Upper lobe of right lung (tissue), 1 donor: ENCODE results near the gene OCA2. TPM values are rescaled to one million over a fixed set of nuclear protein-coding genes. Genes with fewer than 3 reads are reported as not detected.
A peak's percentile ranks its signal among the peaks of the same experiment; 100 is the strongest.

Source experiments
- ATAC-seq: fragments of 200-7000 bp; cut with Tn5 transposase; one replicate; pipeline ENCODE4 v1.9.1; 2020; ENCODE audit warnings: mild to moderate bottlenecking, moderate library complexity
- DNase-seq: peaks from one replicate; pipeline ENCODE4 v3.0.0-alpha.2; 2020
- H3K27ac ChIP-seq: fragments of 200-600 bp; one replicate; pipeline ENCODE4 v1.8.0; 2022
- H3K27me3 ChIP-seq: fragments of 200-600 bp; one replicate; pipeline ENCODE4 v1.8.0; 2022; ENCODE audit warnings: mild to moderate bottlenecking
- H3K36me3 ChIP-seq: fragments of 200-600 bp; one replicate; pipeline ENCODE4 v1.8.0; 2022
- H3K4me1 ChIP-seq: fragments of 200-600 bp; one replicate; pipeline ENCODE4 v1.8.0; 2022
- H3K4me3 ChIP-seq: fragments of 200-600 bp; one replicate; pipeline ENCODE4 v1.8.0; 2022; ENCODE audit warnings: mild to moderate bottlenecking
- H3K9me3 ChIP-seq: fragments of 200-600 bp; one replicate; pipeline ENCODE4 v1.8.0; 2022
- CTCF ChIP-seq: fragments of 200-600 bp; IDR thresholded peaks from one replicate; pipeline ENCODE4 v1.8.0; 2022; ENCODE audit warnings: antibody characterized with exemption
- intact Hi-C: fragments of 100-400 bp; cut with DNase I; formaldehyde crosslinking; loops from one replicate; pipeline ENCODE4 v1.11.0; 2022
- total RNA-seq: library from RNA; stranded (reverse); fragmentation: NEBNext Ultra II Directional; extraction: Animal tissue kit (Norgen Biotek cat#: 25700); gene quantifications from one replicate; pipeline ENCODE4 v1.2.1, GENCODE V29; 2021
- donor health status: DM: no; HTN: yes; CAD: no; lungs with severe emphysema.

The OCA2 gene
- total RNA-seq, 1 donor from 2014 or later: 0.55 TPM

DNA sequence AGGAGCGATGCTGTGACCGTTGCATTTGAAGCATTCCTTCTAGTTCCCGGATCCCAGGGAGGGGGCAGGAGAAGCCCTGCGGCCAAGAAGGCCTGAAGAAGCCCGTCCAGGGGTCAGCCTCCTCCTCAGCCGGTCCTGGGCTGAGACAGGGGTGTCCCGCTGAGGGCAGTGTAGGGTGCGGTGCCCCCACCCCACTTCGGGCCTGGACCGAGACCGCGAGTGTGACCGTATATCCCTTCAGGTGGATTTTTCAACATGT lies 2.8 kb downstream of the OCA2 start:
- Histone ChIP-seq H3K4me3 (peak overlapping the region; percentile 50), H3K27me3 (peaks cover 27% of the 10 kb centered on the region), H3K4me1 (peaks cover 31% of the 10 kb centered on the region), H3K9me3 (peaks cover 4% of the 10 kb centered on the region), H3K36me3 (no peaks in the 10 kb centered on the region), H3K27ac (peak overlapping the region; percentile 47)
- ATAC-seq (no peak), DNase-seq (no peak)
- TF ChIP-seq CTCF: no peak
- intact Hi-C loops: no loop called here

DNA sequence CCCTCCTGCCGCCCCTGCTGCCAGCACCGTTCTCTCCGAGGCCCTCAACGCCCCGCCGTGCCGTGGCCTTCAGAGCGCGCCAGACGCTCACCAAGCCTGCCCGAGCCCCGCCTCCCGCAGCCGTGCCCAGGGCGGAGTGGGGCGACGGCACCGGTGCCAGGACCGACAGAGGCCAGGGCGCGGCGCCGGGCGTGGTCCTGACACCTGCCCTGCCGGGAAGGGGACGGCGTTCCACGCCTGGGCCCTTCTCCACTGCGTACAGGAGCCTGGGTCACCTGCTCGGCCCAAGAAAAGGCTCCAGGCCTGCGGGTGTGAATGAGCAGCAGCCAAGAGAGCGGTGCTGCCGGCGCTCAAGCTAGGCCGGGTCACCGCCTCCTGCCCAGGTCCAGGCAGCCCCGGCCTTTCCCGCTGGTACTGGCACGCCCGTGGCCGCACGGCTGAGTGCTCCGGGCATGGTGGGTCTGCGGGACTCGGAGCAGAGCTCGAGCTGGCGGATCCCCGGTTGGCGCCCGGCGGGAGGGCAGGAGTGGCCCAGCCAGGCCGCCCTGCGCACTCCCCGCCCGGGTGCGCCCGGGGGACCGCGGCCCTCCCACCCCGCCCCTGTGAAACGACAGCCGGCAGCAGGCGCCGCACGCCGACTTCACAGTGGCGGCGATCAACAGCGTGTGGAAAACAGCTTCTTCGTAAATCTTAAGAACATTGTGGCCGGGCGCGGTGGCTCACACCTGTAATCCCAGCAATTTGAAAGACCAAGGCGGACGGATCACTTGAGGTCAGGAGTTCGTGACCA lies 4.2 kb downstream of the OCA2 start:
- TF ChIP-seq CTCF: no peak
- peak; percentile 93 for DNase-seq
- intact Hi-C loops: no loop called here
- Histone ChIP-seq H3K9me3 (peaks cover 8% of the 10 kb centered on the region), H3K36me3 (no peaks in the 10 kb centered on the region), H3K4me3 (peak overlapping the region; percentile 50), H3K27me3 (peaks cover 27% of the 10 kb centered on the region), H3K27ac (peak overlapping the region; percentile 81), H3K4me1 (peaks cover 31% of the 10 kb centered on the region)
- peak; percentile 83 for ATAC-seq

GRCh38 chr15:28093752-28094535 lies 5.2 kb downstream of the OCA2 start:
- Histone ChIP-seq H3K27ac (peak overlapping the region; percentile 81), H3K36me3 (no peaks in the 10 kb centered on the region), H3K9me3 (peaks cover 8% of the 10 kb centered on the region), H3K27me3 (peaks cover 27% of the 10 kb centered on the region), H3K4me3 (no peak overlapping the region), H3K4me1 (peaks cover 28% of the 10 kb centered on the region)
- DNase-seq (no peak), ATAC-seq (no peak)
- intact Hi-C loops: no loop called here
- TF ChIP-seq CTCF: no peak

- no peak overlapping the region for H3K4me3 ChIP-seq
- H3K9me3 ChIP-seq: peaks cover 8% of the 10 kb centered on the region
- ATAC-seq: no peak
- no peak for TF ChIP-seq CTCF
- peaks cover 27% of the 10 kb centered on the region for H3K27me3 ChIP-seq
- H3K4me1 ChIP-seq: peaks cover 18% of the 10 kb centered on the region
- H3K27ac ChIP-seq: no peak overlapping the region
- H3K36me3 ChIP-seq: no peaks in the 10 kb centered on the region
- no peak for DNase-seq
- intact Hi-C loops: no loop called here
These were observed 7.8 kb downstream of the OCA2 start for GRCh38 chr15:28091313-28091712.

- TF ChIP-seq CTCF: peak; percentile 72
- Histone ChIP-seq H3K27ac (no peak overlapping the region), H3K36me3 (no peaks in the 10 kb centered on the region), H3K4me3 (no peak overlapping the region), H3K4me1 (no peaks in the 10 kb centered on the region), H3K27me3 (no peaks in the 10 kb centered on the region), H3K9me3 (peaks cover 4% of the 10 kb centered on the region)
- intact Hi-C loops: no loop called here
- ATAC-seq (peak; percentile 99), DNase-seq (no peak)
These were observed 12.9 kb downstream of the OCA2 start for GRCh38 chr15:28086175-28086703.
